T-helper 1 cell treated with Interleukin-12 subunit alpha and Interleukin-12 subunit beta and Interleukin-4 antibody, amounts not matched to agents 30 μg/mL and 1 μg/mL, for 36 hours (primary cell): ENCODE measurements around the gene DOCK9.
A peak's percentile ranks its signal among the peaks of the same experiment; 100 is the strongest.

Experiments used
- H3K27ac Mint-ChIP-seq: one replicate; pipeline ENCODE4 v1.8.0; 2021; ENCODE audit warnings: mild to moderate bottlenecking, mixed read lengths
- H3K27me3 Mint-ChIP-seq: one replicate; pipeline ENCODE4 v1.8.0; 2021; ENCODE audit warnings: low read depth, mixed read lengths
- H3K36me3 Mint-ChIP-seq: one replicate; pipeline ENCODE4 v1.8.0; 2021; ENCODE audit warnings: low read depth, mixed read lengths
- H3K4me1 Mint-ChIP-seq: one replicate; pipeline ENCODE4 v1.8.0; 2021; ENCODE audit warnings: low read depth, mixed read lengths
- H3K4me3 Mint-ChIP-seq: one replicate; pipeline ENCODE4 v1.8.0; 2021; ENCODE audit warnings: mild to moderate bottlenecking, moderate library complexity, mixed read lengths
- H3K9me3 Mint-ChIP-seq: one replicate; pipeline ENCODE4 v1.8.0; 2021; ENCODE audit warnings: mixed read lengths

Gene DOCK9

GRCh38 chr13:98975822-98976261, 2.0 kb downstream of the DOCK9 start:
- Mint-ChIP-seq H3K4me3 (peak overlapping the region; percentile 43), H3K36me3 (no peaks in the 10 kb centered on the region), H3K9me3 (no peaks in the 10 kb centered on the region), H3K27me3 (no peaks in the 10 kb centered on the region), H3K4me1 (peaks cover 30% of the 10 kb centered on the region), H3K27ac (no peak overlapping the region)

GRCh38 chr13:98974053-98974452, 3.8 kb downstream of the DOCK9 start:
- H3K27me3 Mint-ChIP-seq = no peaks in the 10 kb centered on the region
- no peaks in the 10 kb centered on the region for H3K36me3 Mint-ChIP-seq
- H3K9me3 Mint-ChIP-seq = no peaks in the 10 kb centered on the region
- peaks cover 36% of the 10 kb centered on the region for H3K4me1 Mint-ChIP-seq
- no peak overlapping the region for H3K27ac Mint-ChIP-seq
- H3K4me3 Mint-ChIP-seq = no peak overlapping the region

- Mint-ChIP-seq H3K4me3 (no peak overlapping the region), H3K9me3 (no peaks in the 10 kb centered on the region), H3K4me1 (peaks cover 38% of the 10 kb centered on the region), H3K27ac (no peak overlapping the region), H3K27me3 (no peaks in the 10 kb centered on the region), H3K36me3 (no peaks in the 10 kb centered on the region)
These were observed 5.2 kb downstream of the DOCK9 start for GRCh38 chr13:98972627-98973026.

GRCh38 chr13:98972059-98972458, 5.8 kb downstream of the DOCK9 start:
- Mint-ChIP-seq H3K27me3 (no peaks in the 10 kb centered on the region), H3K4me1 (peaks cover 36% of the 10 kb centered on the region), H3K4me3 (no peak overlapping the region), H3K9me3 (no peaks in the 10 kb centered on the region), H3K36me3 (no peaks in the 10 kb centered on the region), H3K27ac (no peak overlapping the region)

GRCh38 chr13:98970330-98970729, 7.5 kb downstream of the DOCK9 start:
- no peaks in the 10 kb centered on the region for H3K9me3 Mint-ChIP-seq
- peaks cover 22% of the 10 kb centered on the region for H3K4me1 Mint-ChIP-seq
- no peaks in the 10 kb centered on the region for H3K36me3 Mint-ChIP-seq
- H3K27me3 Mint-ChIP-seq = no peaks in the 10 kb centered on the region
- no peak overlapping the region for H3K4me3 Mint-ChIP-seq
- no peak overlapping the region for H3K27ac Mint-ChIP-seq

- Mint-ChIP-seq H3K4me1 (peaks cover 11% of the 10 kb centered on the region), H3K9me3 (no peaks in the 10 kb centered on the region), H3K27me3 (no peaks in the 10 kb centered on the region), H3K4me3 (no peak overlapping the region), H3K36me3 (no peaks in the 10 kb centered on the region), H3K27ac (no peak overlapping the region)
These were observed 10.4 kb downstream of the DOCK9 start for GRCh38 chr13:98967491-98967890.

- Mint-ChIP-seq H3K4me1 (peaks cover 11% of the 10 kb centered on the region), H3K27me3 (no peaks in the 10 kb centered on the region), H3K27ac (no peak overlapping the region), H3K4me3 (no peak overlapping the region), H3K9me3 (no peaks in the 10 kb centered on the region), H3K36me3 (no peaks in the 10 kb centered on the region)
These were observed 11.8 kb downstream of the DOCK9 start for GRCh38 chr13:98966019-98966418.

GRCh38 chr13:98965325-98965724, 12.5 kb downstream of the DOCK9 start:
- Mint-ChIP-seq H3K36me3 (no peaks in the 10 kb centered on the region), H3K27me3 (no peaks in the 10 kb centered on the region)

GRCh38 chr13:98963917-98964316, 13.9 kb downstream of the DOCK9 start:
- no peaks in the 10 kb centered on the region for H3K9me3 Mint-ChIP-seq
- no peak overlapping the region for H3K4me3 Mint-ChIP-seq
- H3K27me3 Mint-ChIP-seq = no peaks in the 10 kb centered on the region
- H3K4me1 Mint-ChIP-seq = peaks cover 3% of the 10 kb centered on the region
- no peaks in the 10 kb centered on the region for H3K36me3 Mint-ChIP-seq
- no peak overlapping the region for H3K27ac Mint-ChIP-seq

More at GRCh38 chr13:98965325-98965724, 12.5 kb downstream of the DOCK9 start:
- Mint-ChIP-seq H3K4me1 (peaks cover 11% of the 10 kb centered on the region), H3K4me3 (no peak overlapping the region), H3K9me3 (no peaks in the 10 kb centered on the region), H3K27ac (no peak overlapping the region)

GRCh38 chr13:98962901-98963590, 14.8 kb downstream of the DOCK9 start:
- H3K27ac Mint-ChIP-seq = no peak overlapping the region

GRCh38 chr13:98961503-98962105, 16.3 kb downstream of the DOCK9 start:
- Mint-ChIP-seq H3K27ac (no peak overlapping the region), H3K4me1 (no peaks in the 10 kb centered on the region), H3K9me3 (no peaks in the 10 kb centered on the region), H3K27me3 (no peaks in the 10 kb centered on the region), H3K36me3 (no peaks in the 10 kb centered on the region), H3K4me3 (no peak overlapping the region)

More at GRCh38 chr13:98962901-98963590, 14.8 kb downstream of the DOCK9 start:
- Mint-ChIP-seq H3K36me3 (no peaks in the 10 kb centered on the region), H3K4me1 (peaks cover 2% of the 10 kb centered on the region), H3K9me3 (no peaks in the 10 kb centered on the region), H3K4me3 (no peak overlapping the region), H3K27me3 (no peaks in the 10 kb centered on the region)

GRCh38 chr13:98960606-98961502, 17.0 kb downstream of the DOCK9 start:
- H3K9me3 Mint-ChIP-seq = no peaks in the 10 kb centered on the region

GRCh38 chr13:98959786-98960605, 17.9 kb downstream of the DOCK9 start:
- H3K4me3 Mint-ChIP-seq = no peak overlapping the region
- H3K27me3 Mint-ChIP-seq = no peaks in the 10 kb centered on the region
- H3K4me1 Mint-ChIP-seq = no peaks in the 10 kb centered on the region
- H3K27ac Mint-ChIP-seq = no peak overlapping the region
- H3K36me3 Mint-ChIP-seq = no peaks in the 10 kb centered on the region
- H3K9me3 Mint-ChIP-seq = no peaks in the 10 kb centered on the region

More at GRCh38 chr13:98960606-98961502, 17.0 kb downstream of the DOCK9 start:
- no peak overlapping the region for H3K27ac Mint-ChIP-seq
- no peaks in the 10 kb centered on the region for H3K27me3 Mint-ChIP-seq
- H3K4me1 Mint-ChIP-seq = no peaks in the 10 kb centered on the region
- H3K4me3 Mint-ChIP-seq = no peak overlapping the region
- no peaks in the 10 kb centered on the region for H3K36me3 Mint-ChIP-seq

- H3K4me1 Mint-ChIP-seq = no peaks in the 10 kb centered on the region
- H3K27me3 Mint-ChIP-seq = no peaks in the 10 kb centered on the region
- no peaks in the 10 kb centered on the region for H3K36me3 Mint-ChIP-seq
- no peaks in the 10 kb centered on the region for H3K9me3 Mint-ChIP-seq
- no peak overlapping the region for H3K27ac Mint-ChIP-seq
- no peak overlapping the region for H3K4me3 Mint-ChIP-seq
These were observed 18.6 kb downstream of the DOCK9 start for GRCh38 chr13:98959291-98959690.
